Mesenchymal stem cell (in vitro differentiated cells and primary cell): ENCODE results near the gene PLXDC2.

ENCODE experiments used
- DNase-seq: peaks from one replicate; pipeline ENCODE4 v3.0.0-alpha.2; 2013
- H2AFZ ChIP-seq: one replicate; pipeline ENCODE4 v1.6.1; 2013; ENCODE audit warnings: low read depth, mild to moderate bottlenecking, control low read depth, inconsistent platforms, low read length, moderate library complexity
- H2AK5ac ChIP-seq: 2 replicates; pipeline ENCODE4 v1.6.1; 2013; ENCODE audit warnings: low read length, moderate library complexity, mild to moderate bottlenecking, inconsistent platforms; ENCODE audit not compliant: severe bottlenecking
- H2BK120ac ChIP-seq: one replicate; pipeline ENCODE4 v1.6.1; 2013; ENCODE audit warnings: low read depth, mild to moderate bottlenecking, inconsistent platforms, low read length, moderate library complexity
- H2BK12ac ChIP-seq, 2 experiments: one replicate each; pipeline ENCODE4 v1.6.1; 2013; ENCODE audit warnings: inconsistent platforms in 2 of 2, low read length in 2 of 2, mild to moderate bottlenecking in 2 of 2, moderate library complexity in 2 of 2, control low read depth in 1 of 2
- H2BK15ac ChIP-seq: one replicate; pipeline ENCODE4 v1.6.1; 2013; ENCODE audit warnings: mild to moderate bottlenecking, low read depth, inconsistent platforms; ENCODE audit not compliant: poor library complexity, severe bottlenecking
- H2BK5ac ChIP-seq: 2 replicates; pipeline ENCODE4 v1.6.1; 2013; ENCODE audit warnings: low read depth, mild to moderate bottlenecking, low read length, control low read depth, inconsistent platforms; ENCODE audit not compliant: poor library complexity, severe bottlenecking
- H3K14ac ChIP-seq, 2 experiments: one replicate each; pipeline ENCODE4 v1.6.1; 2013; ENCODE audit warnings: inconsistent platforms in 2 of 2, low read length in 2 of 2, control low read depth in 1 of 2, mild to moderate bottlenecking in 1 of 2, moderate library complexity in 1 of 2
- H3K18ac ChIP-seq, 2 experiments: one replicate each; pipeline ENCODE4 v1.6.1; 2013; ENCODE audit warnings: inconsistent platforms in 2 of 2, low read length in 2 of 2, control low read depth in 1 of 2, low read depth in 1 of 2, mild to moderate bottlenecking in 1 of 2
- H3K23ac ChIP-seq, 2 experiments: one replicate each; pipeline ENCODE4 v1.6.1; 2013; ENCODE audit warnings: inconsistent platforms in 2 of 2, low read length in 2 of 2, mild to moderate bottlenecking in 2 of 2, moderate library complexity in 2 of 2, control low read depth in 1 of 2
- H3K27ac ChIP-seq: 2 replicates; pipeline ENCODE4 v1.5.1; 2013; ENCODE audit warnings: mild to moderate bottlenecking, moderate library complexity, low read length, control low read depth, inconsistent platforms; ENCODE audit not compliant: poor library complexity, severe bottlenecking
- H3K27me3 ChIP-seq, 2 experiments: 2 replicates each; pipeline versions ENCODE4 v1.6.1 to v1.7.0; 2013; ENCODE audit warnings: low read length in 2 of 2, mild to moderate bottlenecking in 2 of 2, moderate library complexity in 2 of 2, control low read depth in 1 of 2, inconsistent platforms in 1 of 2; ENCODE audit not compliant: control insufficient read depth in 1 of 2, insufficient read depth in 1 of 2
- H3K36me3 ChIP-seq, 2 experiments: 2 replicates each; pipeline versions ENCODE4 v1.6.1 to v1.7.0; 2013; ENCODE audit warnings: low read length in 2 of 2, control low read depth in 1 of 2, inconsistent platforms in 1 of 2, low read depth in 1 of 2, mild to moderate bottlenecking in 1 of 2; ENCODE audit not compliant: insufficient read depth in 2 of 2, control insufficient read depth in 1 of 2
- H3K4ac ChIP-seq, 2 experiments: one replicate each; pipeline ENCODE4 v1.6.1; 2013; ENCODE audit warnings: inconsistent platforms in 2 of 2, low read length in 2 of 2, mild to moderate bottlenecking in 2 of 2, moderate library complexity in 2 of 2, control low read depth in 1 of 2, low read depth in 1 of 2
- H3K4me1 ChIP-seq: 2 replicates; pipeline ENCODE4 v1.6.1; 2013; ENCODE audit warnings: low read depth, low read length, control low read depth; ENCODE audit not compliant: control insufficient read depth, insufficient read depth
- H3K4me2 ChIP-seq: 2 replicates; pipeline ENCODE4 v1.6.1; 2013; ENCODE audit warnings: low read length, mild to moderate bottlenecking, inconsistent platforms; ENCODE audit not compliant: poor library complexity, severe bottlenecking
- H3K4me3 ChIP-seq, 2 experiments: 2 replicates each; pipeline versions ENCODE4 v1.5.1 to v1.7.0; 2013; ENCODE audit warnings: low read length in 2 of 2, mild to moderate bottlenecking in 2 of 2, control low read depth in 1 of 2, low read depth in 1 of 2; ENCODE audit not compliant: insufficient read depth in 1 of 2
- H3K79me1 ChIP-seq: replicated peaks from 2 replicates; pipeline ENCODE4 v1.6.1; 2013; ENCODE audit warnings: mild to moderate bottlenecking, control low read depth, low read length, inconsistent platforms; ENCODE audit not compliant: poor library complexity, severe bottlenecking
- H3K9ac ChIP-seq: 2 replicates; pipeline ENCODE4 v1.7.0; 2013; ENCODE audit warnings: mild to moderate bottlenecking, low read length, moderate library complexity
- H3K9me3 ChIP-seq: 2 replicates; pipeline ENCODE4 v1.7.0; 2013; ENCODE audit warnings: mild to moderate bottlenecking, low read length; ENCODE audit not compliant: control insufficient read depth
- H4K8ac ChIP-seq: one replicate; pipeline ENCODE4 v1.6.1; 2013; ENCODE audit warnings: inconsistent platforms, mild to moderate bottlenecking, low read length, moderate library complexity
- H4K91ac ChIP-seq: one replicate; pipeline ENCODE4 v1.6.1; 2013; ENCODE audit warnings: mild to moderate bottlenecking, low read length, inconsistent platforms
- WGBS: methylation state at CpG from one replicate; pipeline ENCODE4 v1.1.7; 2013; ENCODE audit warnings: mixed read lengths; 5-methylcytosine and 5-hydroxymethylcytosine counted together

PLXDC2 gene

DNA sequence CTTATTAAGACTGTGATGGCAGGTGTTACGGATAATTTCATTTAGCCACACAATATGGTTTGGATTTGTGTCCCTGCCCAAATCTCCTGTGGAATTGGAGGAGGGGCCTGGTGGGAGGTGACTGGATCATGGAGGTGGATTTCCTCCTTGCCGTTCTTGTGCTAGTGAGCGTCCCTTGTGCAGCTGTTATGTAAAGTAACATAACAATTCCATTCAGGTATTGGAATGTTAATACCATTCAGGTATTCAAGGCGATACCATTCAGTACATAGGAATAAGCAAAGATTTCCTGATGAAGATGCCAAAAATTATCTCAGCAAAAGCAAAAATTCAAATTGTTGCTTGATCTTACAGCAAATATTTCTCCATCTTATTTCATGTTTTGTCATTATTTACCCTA lies 32.5 kb upstream of the PLXDC2 start:
- no peak overlapping the region for H3K27ac ChIP-seq
- H3K18ac ChIP-seq: no peak overlapping the region
- no peak overlapping the region for H3K9ac ChIP-seq
- no peak overlapping the region for H2BK5ac ChIP-seq
- no peak overlapping the region for H3K14ac ChIP-seq
- H3K4me1 ChIP-seq: no peaks in the 10 kb centered on the region
- H3K23ac ChIP-seq: no peak overlapping the region
- no peak for DNase-seq
- H2AFZ ChIP-seq: no peak overlapping the region
- no peak overlapping the region for H4K8ac ChIP-seq
- H3K79me1 ChIP-seq: no peaks in the 10 kb centered on the region
- no peaks in the 10 kb centered on the region for H3K36me3 ChIP-seq
- H3K4me2 ChIP-seq: no peak overlapping the region
- no peaks in the 10 kb centered on the region for H3K27me3 ChIP-seq
- H2BK120ac ChIP-seq: no peak overlapping the region
- H3K4ac ChIP-seq: no peak overlapping the region
- H4K91ac ChIP-seq: no peak overlapping the region
- WGBS: 89% methylated on average over 2 of the region's 4 CpGs
- no peak overlapping the region for H2BK15ac ChIP-seq
- H2BK12ac ChIP-seq: no peak overlapping the region
- H3K9me3 ChIP-seq: no peaks in the 10 kb centered on the region
- H2AK5ac ChIP-seq: no peak overlapping the region
- H3K4me3 ChIP-seq: no peak overlapping the region

- H2BK15ac ChIP-seq: no peak overlapping the region
- WGBS: 62% methylated on average over 3 of the region's 3 CpGs
- no peak overlapping the region for H3K27ac ChIP-seq
Measured at GRCh38 chr10:19785366-19785765, 30.9 kb upstream of the PLXDC2 start.

DNA sequence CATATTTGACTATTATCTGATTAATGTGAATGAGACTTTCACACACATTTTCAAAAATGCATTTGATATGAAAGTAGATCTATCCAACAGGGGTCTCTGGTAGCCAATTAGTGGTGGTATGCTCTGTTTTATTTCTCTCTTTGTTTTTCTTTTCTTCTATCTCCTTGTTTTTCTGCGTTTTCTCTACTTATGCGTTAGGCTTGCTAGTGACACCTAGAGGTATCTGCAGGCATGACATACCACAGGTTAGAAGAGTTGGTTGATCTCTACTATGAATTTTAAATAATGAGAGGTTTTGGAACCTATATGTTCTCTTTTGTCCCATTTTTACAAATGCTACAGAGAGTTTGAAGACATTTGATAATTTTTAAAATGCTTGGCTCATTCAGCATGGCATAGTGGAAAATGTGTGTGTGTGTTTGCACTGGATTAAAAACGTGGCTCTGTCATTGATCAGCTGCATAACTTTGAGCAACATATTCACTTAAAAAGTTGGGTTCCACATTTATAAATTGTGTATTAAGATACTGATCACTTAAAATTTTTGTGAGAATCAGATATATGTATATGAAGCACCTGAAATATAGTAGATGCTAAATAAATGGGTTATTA lies 28.1 kb upstream of the PLXDC2 start:
- H3K27ac ChIP-seq: no peak overlapping the region
- H3K4me2 ChIP-seq: no peak overlapping the region
- no peak overlapping the region for H2BK5ac ChIP-seq
- no peak overlapping the region for H3K23ac ChIP-seq
- peak; percentile 68 for DNase-seq
- H2AK5ac ChIP-seq: no peak overlapping the region
- H3K18ac ChIP-seq: no peak overlapping the region
- peak overlapping the region; percentile 25 for H3K9ac ChIP-seq
- no peak overlapping the region for H2BK15ac ChIP-seq
- no peaks in the 10 kb centered on the region for H3K27me3 ChIP-seq
- no peak overlapping the region for H3K4me3 ChIP-seq
- H3K4me1 ChIP-seq: no peaks in the 10 kb centered on the region
- H3K79me1 ChIP-seq: no peaks in the 10 kb centered on the region
- H2AFZ ChIP-seq: no peak overlapping the region
- H3K4ac ChIP-seq: no peak overlapping the region
- H4K8ac ChIP-seq: no peak overlapping the region
- H3K9me3 ChIP-seq: no peaks in the 10 kb centered on the region
- no peak overlapping the region for H2BK120ac ChIP-seq
- H2BK12ac ChIP-seq: no peak overlapping the region
- no peak overlapping the region for H4K91ac ChIP-seq
- H3K14ac ChIP-seq: no peak overlapping the region
- WGBS: 0% methylated on average over 2 of the region's 3 CpGs
- H3K36me3 ChIP-seq: no peaks in the 10 kb centered on the region

More at GRCh38 chr10:19785366-19785765, 30.9 kb upstream of the PLXDC2 start:
- no peaks in the 10 kb centered on the region for H3K36me3 ChIP-seq
- H4K91ac ChIP-seq: no peak overlapping the region
- no peak overlapping the region for H2AFZ ChIP-seq
- H3K4ac ChIP-seq: no peak overlapping the region
- no peak overlapping the region for H2BK12ac ChIP-seq
- H3K18ac ChIP-seq: no peak overlapping the region
- H3K14ac ChIP-seq: no peak overlapping the region
- H3K4me2 ChIP-seq: no peak overlapping the region
- peak; percentile 43 for DNase-seq
- H3K9ac ChIP-seq: no peak overlapping the region
- no peaks in the 10 kb centered on the region for H3K79me1 ChIP-seq
- H3K9me3 ChIP-seq: no peaks in the 10 kb centered on the region
- H2BK120ac ChIP-seq: no peak overlapping the region
- H3K27me3 ChIP-seq: no peaks in the 10 kb centered on the region
- no peak overlapping the region for H3K23ac ChIP-seq
- no peak overlapping the region for H4K8ac ChIP-seq
- H3K4me3 ChIP-seq: no peak overlapping the region
- no peak overlapping the region for H2AK5ac ChIP-seq
- no peaks in the 10 kb centered on the region for H3K4me1 ChIP-seq
- H2BK5ac ChIP-seq: no peak overlapping the region

DNA sequence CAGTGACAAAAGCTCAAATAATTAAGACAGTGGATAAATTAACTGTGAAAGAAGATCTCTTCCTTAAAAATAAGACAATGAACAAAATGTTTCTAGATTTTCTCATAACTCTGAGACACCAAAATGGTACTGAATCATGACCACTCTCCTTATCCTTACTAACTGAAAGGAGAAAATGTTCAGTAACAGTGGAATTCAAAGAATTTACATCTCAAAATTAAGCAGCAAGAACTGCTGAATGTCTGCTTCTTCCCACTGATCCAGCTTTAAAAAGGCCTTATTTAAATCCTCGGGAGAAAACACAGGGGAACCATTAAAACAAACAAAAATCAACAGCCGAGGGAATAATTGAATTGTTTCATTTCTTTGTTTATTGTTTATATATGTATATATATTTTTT lies 27.3 kb upstream of the PLXDC2 start:
- no peak overlapping the region for H4K8ac ChIP-seq
- no peaks in the 10 kb centered on the region for H3K9me3 ChIP-seq
- H3K27me3 ChIP-seq: no peaks in the 10 kb centered on the region
- H3K4me1 ChIP-seq: no peaks in the 10 kb centered on the region
- no peak for DNase-seq
- no peak overlapping the region for H3K9ac ChIP-seq
- H4K91ac ChIP-seq: no peak overlapping the region
- WGBS: no CpG with 5 or more reads among the region's 2 CpGs
- no peak overlapping the region for H2AFZ ChIP-seq
- H2BK5ac ChIP-seq: no peak overlapping the region
- H3K27ac ChIP-seq: no peak overlapping the region
- no peak overlapping the region for H2AK5ac ChIP-seq
- H3K79me1 ChIP-seq: no peaks in the 10 kb centered on the region
- no peak overlapping the region for H3K23ac ChIP-seq
- no peak overlapping the region for H3K4me3 ChIP-seq
- H3K14ac ChIP-seq: no peak overlapping the region
- no peak overlapping the region for H3K4me2 ChIP-seq
- H3K18ac ChIP-seq: no peak overlapping the region
- no peak overlapping the region for H2BK12ac ChIP-seq
- H3K4ac ChIP-seq: no peak overlapping the region
- H2BK15ac ChIP-seq: no peak overlapping the region
- no peaks in the 10 kb centered on the region for H3K36me3 ChIP-seq
- no peak overlapping the region for H2BK120ac ChIP-seq
